Heart right ventricle (tissue), 16 donors: ENCODE measurements around the gene CLN3. TPM values are rescaled to one million over a fixed set of nuclear protein-coding genes. Genes with fewer than 3 reads are reported as not detected.
"Not testable (repeated sequence)": the region's sequence is repeated elsewhere in the genome, so short reads cannot be mapped to it uniquely, and the experiment has no call there.

Experiments
- ATAC-seq, 8 donors: fragments of 200-7000 bp; cut with Tn5 transposase; one replicate each; pipeline ENCODE4 v1.9.1; 2020; ENCODE audit warnings: mild to moderate bottlenecking in 8 of 8, moderate library complexity in 8 of 8, moderate number of reproducible peaks in 1 of 8
- DNase-seq, 2 donors: peaks; one replicate each; pipeline ENCODE4 v3.0.0-alpha.2; 2020
- H3K27ac ChIP-seq, 10 donors: fragments of 200-600 bp; sonication (generic) in 2 of 10; one replicate each; pipeline versions ENCODE4 v1.5.0 to v1.8.0; 2020 to 2022; ENCODE audit warnings: mild to moderate bottlenecking in 3 of 10
- H3K27me3 ChIP-seq, 7 donors: fragments of 200-600 bp; one replicate each; pipeline ENCODE4 v1.8.0; 2021 to 2022; ENCODE audit warnings: mild to moderate bottlenecking in 2 of 7
- H3K36me3 ChIP-seq, 9 donors: fragments of 200-600 bp; sonication (generic) in 1 of 9; one replicate each; pipeline versions ENCODE4 v1.5.0 to v1.8.0; 2020 to 2022; ENCODE audit warnings: mild to moderate bottlenecking in 2 of 9
- H3K4me1 ChIP-seq, 9 donors: fragments of 200-600 bp; sonication (generic) in 1 of 9; one replicate each; pipeline versions ENCODE4 v1.5.0 to v1.8.0; 2020 to 2022; ENCODE audit warnings: mild to moderate bottlenecking in 4 of 9
- H3K4me3 ChIP-seq, 10 donors: fragments of 200-600 bp; sonication (generic) in 2 of 10; one replicate each; pipeline versions ENCODE4 v1.5.0 to v1.8.0; 2020 to 2022; ENCODE audit warnings: mild to moderate bottlenecking in 7 of 10, moderate library complexity in 2 of 10
- H3K9me3 ChIP-seq, 11 donors: fragments of 200-600 bp in 10 of 11; sonication (generic) in 2 of 11; one replicate each; pipeline versions ENCODE4 v1.5.0 to v1.8.0; 2013 to 2022; ENCODE audit warnings: mild to moderate bottlenecking in 2 of 11, control low read depth in 1 of 11, moderate library complexity in 1 of 11
- WGBS, 2 donors: extraction: QIAGEN DNeasy Blood & Tissue Kit; methylation state at CpG; one replicate each; pipeline ENCODE4 v1.1.7; 2013; ENCODE audit warnings: inconsistent platforms in 1 of 2; 5-methylcytosine and 5-hydroxymethylcytosine counted together
- intact Hi-C, 10 donors: fragments of 100-400 bp; cut with DNase I; formaldehyde crosslinking; loops; one replicate each; pipeline versions ENCODE4 v1.11.1 to v1.14.2; 2022
- polyA plus RNA-seq, 2 donors: library from polyadenylated mRNA; stranded (reverse); fragments of 200-250 nt; gene quantifications; one replicate each; pipeline ENCODE4 v1.2.3, GENCODE V29; 2013
- total RNA-seq, 10 donors: library from RNA; stranded (reverse); fragmentation: NEBNext Ultra II Directional in 3 of 10; extraction: Animal tissue kit (Norgen Biotek cat#: 25700) in 3 of 10; gene quantifications; one replicate each; pipeline versions ENCODE4 v1.2.1 to v1.2.4, GENCODE V29; 2021 to 2023
- TF ChIP-seq, protein P1 (sequence below), 9 donors: fragments of 200-600 bp; sonication (generic) in 2 of 9; IDR thresholded peaks; one replicate each; pipeline versions ENCODE4 v1.5.0 to v1.8.0; 2021 to 2022; ENCODE audit warnings: antibody characterized with exemption in 9 of 9, mild to moderate bottlenecking in 5 of 9, moderate library complexity in 1 of 9
- donor health status: Arrhythmogenic right ventricular cardiomyopathy.
- donor health status: ischemic (EF 13 %, LVEDD 7.1; RV severe dilation, severe dysfunction).
- donor health status: healthy with polysubstance abuse.
- donor health status: DM: no; HTN: yes; CAD: no.
- donor health status: DM: no; HTN: no; CAD: no.
- donor health status: ischemic (EF 25% LVEDD 6.9; RV normal size, moderate dysfunction).
- donor health status: ischemic (EF 25% LVEDD 5.7; RV mildly dilated, moderate dysfunction).
- donor health status: healthy.
- donor health status: DM: yes; HTN: yes; CAD: no.
- donor health status: Ischemic cardiomyopathy.
- donor health status: ischemic (EF 35%, LVEDD 5.7; RV mildly dilated, moderate dysfunction).
- donor health status: nonischemic (EF 11% LVEDD 7.7; RV severe dilation, severe dysfunction).
- donor health status: DM: yes; HTN: yes; CAD: no.
- donor health status: PGD.
- donor health status: ischemic (EF 29% LVEDD 5.4; RV normal size, mild dysfunction).
- donor health status: nonischemic (EF 23%, LVEDD 6.1; RV moderate dilation, normal function).

Gene CLN3
- total and polyA plus RNA-seq, 12 donors = 6.5 to 21.2 (median 10.8) TPM

DNA sequence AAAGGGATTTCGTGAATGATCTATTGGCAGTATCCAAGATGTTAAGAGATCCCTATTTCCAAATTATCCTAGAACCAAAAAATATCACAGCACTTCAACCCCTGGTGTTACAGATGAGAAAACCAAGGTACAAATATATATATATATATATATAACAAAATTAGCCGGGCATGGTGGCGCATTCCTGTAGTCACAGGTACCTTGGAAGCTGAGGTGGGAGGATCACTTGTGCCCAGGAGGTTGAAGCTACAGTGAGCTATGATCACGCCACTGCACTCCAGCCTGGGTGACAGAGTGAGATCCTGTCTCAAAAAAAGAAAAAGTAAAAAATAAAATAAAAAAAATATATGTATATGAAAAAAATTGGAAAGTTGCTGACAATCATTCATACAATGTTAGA, 637 bp upstream of the CLN3 start:
- ATAC-seq (no peak), DNase-seq (no peak)
- Histone ChIP-seq H3K27ac (peak overlapping the region in 9 of 10 donors; percentile 94 to 99 (median 96)), H3K27me3 (peaks cover 0 to 3% (median 0%) of the 10 kb centered on the region in 7 donors), H3K4me1 (peaks cover 0 to 52% (median 14%) of the 10 kb centered on the region in 9 donors), H3K36me3 (peaks cover 0 to 27% (median 7%) of the 10 kb centered on the region in 9 donors), H3K9me3 (no peaks in the 10 kb centered on the region), H3K4me3 (peak overlapping the region in 9 of 10 donors; percentile 63 to 100 (median 92))
- intact Hi-C loops = loop anchor here in 5 of 10 donors (1.0 to 10.0 kb wide), 5 partner anchors 45 to 125 kb away; partner anchors contain the start of genes SGF29 (in 3 of the 5) and NUPR1 (in 2 of the 5)
- 51 to 60% methylated on average over 4 of the region's 4 CpGs for WGBS, 2 donors
- TF ChIP-seq, protein P1, sequence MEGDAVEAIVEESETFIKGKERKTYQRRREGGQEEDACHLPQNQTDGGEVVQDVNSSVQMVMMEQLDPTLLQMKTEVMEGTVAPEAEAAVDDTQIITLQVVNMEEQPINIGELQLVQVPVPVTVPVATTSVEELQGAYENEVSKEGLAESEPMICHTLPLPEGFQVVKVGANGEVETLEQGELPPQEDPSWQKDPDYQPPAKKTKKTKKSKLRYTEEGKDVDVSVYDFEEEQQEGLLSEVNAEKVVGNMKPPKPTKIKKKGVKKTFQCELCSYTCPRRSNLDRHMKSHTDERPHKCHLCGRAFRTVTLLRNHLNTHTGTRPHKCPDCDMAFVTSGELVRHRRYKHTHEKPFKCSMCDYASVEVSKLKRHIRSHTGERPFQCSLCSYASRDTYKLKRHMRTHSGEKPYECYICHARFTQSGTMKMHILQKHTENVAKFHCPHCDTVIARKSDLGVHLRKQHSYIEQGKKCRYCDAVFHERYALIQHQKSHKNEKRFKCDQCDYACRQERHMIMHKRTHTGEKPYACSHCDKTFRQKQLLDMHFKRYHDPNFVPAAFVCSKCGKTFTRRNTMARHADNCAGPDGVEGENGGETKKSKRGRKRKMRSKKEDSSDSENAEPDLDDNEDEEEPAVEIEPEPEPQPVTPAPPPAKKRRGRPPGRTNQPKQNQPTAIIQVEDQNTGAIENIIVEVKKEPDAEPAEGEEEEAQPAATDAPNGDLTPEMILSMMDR (IDR thresholded peaks at IDR 0.05) = no peak

DNA sequence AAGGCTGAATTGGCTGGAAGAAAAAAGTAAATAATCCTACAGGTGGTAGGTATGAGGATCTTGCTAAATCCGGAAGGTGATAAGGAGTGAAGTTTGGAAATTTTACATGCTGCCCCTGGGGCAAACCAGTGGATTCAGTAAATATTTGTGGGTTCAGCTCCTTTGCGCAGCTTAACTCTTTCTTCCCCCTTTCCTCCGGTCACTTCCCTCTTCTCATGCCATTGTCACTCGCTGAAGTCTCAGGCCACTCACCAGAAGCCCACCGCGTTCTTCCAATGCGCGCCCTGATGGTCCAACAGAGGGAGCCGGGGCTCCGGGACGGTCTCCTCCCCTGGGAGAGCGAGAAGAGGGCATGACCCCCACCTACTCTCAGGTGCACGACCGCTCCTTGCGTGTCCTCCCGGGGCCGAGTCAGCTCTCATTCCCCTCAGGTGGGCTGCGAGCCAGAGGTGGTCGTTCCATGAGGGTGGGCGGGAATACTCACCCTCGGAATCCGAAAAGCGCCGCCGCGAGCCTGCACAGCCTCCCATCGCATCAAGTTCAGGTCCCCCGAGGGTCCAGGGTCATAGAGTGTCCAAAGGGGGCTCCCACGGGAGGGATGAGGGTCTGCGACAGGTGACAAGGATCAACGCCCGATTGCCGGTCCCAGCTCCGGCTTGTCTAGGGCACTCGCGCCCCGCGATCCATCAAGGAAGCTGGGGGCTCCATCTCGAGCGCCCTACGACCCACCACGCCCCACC, 474 bp downstream of the CLN3 start:
- ATAC-seq = peak; percentile 21 to 80 (median 69)
- Histone ChIP-seq H3K4me1 (peaks cover 0 to 41% (median 14%) of the 10 kb centered on the region in 9 donors), H3K27me3 (peaks cover 0 to under 1% (median 0%) of the 10 kb centered on the region in 7 donors), H3K27ac (peak overlapping the region; percentile 91 to 99 (median 96)), H3K9me3 (no peaks in the 10 kb centered on the region), H3K36me3 (peaks cover 0 to 38% (median 14%) of the 10 kb centered on the region in 9 donors), H3K4me3 (peak overlapping the region; percentile 63 to 100 (median 94))
- TF ChIP-seq, protein P1 (IDR thresholded peaks at IDR 0.05) = peak in 7 of 9 donors; percentile 19 to 59 (median 47)
- 0 to 1% methylated on average over 40 to 42 of the region's 42 CpGs for WGBS, 2 donors
- intact Hi-C loops = loop anchor here in 5 of 10 donors (2.0 to 10.0 kb wide), 5 partner anchors 46 to 126 kb away; partner anchors contain the start of genes NUPR1 (in 2 of the 5) and SGF29 (in 2 of the 5)
- peak; percentile 45 to 48 for DNase-seq

DNA sequence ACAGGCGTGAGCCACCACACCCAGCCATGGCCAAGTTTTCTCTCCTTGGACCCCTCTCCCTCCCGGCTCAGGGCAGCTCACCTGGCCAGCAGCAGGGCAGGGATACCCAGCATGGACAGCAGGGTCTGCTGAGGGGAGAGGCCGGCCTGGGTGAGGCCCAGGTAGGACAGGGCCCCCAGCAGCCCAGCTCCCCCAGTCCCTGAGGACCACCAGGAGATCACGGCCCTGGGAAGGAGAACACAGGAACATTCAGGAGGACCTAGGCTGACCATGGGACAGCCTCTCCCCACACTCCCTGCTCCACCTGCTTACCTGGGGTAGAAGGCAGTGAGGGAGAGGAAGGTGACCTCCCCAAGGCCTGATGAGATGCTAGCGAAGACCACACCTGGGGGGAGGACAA, 5.6 kb downstream of the CLN3 start:
- Histone ChIP-seq H3K9me3 (no peaks in the 10 kb centered on the region), H3K27me3 (no peaks in the 10 kb centered on the region), H3K27ac (no peak overlapping the region), H3K4me1 (peaks cover 0 to 15% (median 8%) of the 10 kb centered on the region in 9 donors), H3K4me3 (no peak overlapping the region), H3K36me3 (peaks cover 0 to 86% (median 24%) of the 10 kb centered on the region in 9 donors)
- no peak for DNase-seq
- WGBS, 2 donors = 96 to 97% methylated on average over 5 of the region's 5 CpGs
- intact Hi-C loops = loop anchor here in 2 of 10 donors (5.0 to 10.0 kb wide), 2 partner anchors 61 to 439 kb away; partner anchors contain the start of gene RABEP2 (in 1 of the 2)
- ATAC-seq = no peak
- TF ChIP-seq, protein P1 (IDR thresholded peaks at IDR 0.05) = no peak

DNA sequence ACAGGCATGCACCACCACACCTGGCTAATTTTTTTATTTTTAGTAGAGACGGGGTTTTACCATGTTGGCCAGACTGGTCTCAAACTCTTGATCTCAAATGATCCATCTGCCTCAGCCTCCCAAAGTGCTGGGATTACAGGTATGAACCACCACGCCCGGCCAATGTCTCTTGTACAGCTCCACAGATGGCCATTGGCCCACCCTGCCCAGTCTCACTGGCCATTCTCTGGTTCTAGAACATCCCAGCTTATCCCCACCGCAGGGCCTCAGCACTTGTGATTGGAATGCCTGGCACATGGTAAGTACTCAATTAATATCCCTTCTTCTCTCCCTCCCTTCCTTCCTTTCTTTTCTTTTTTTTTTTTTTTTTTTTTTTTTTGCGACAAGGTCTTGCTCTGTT, 8.5 kb downstream of the CLN3 start:
- H3K27me3 ChIP-seq, H3K9me3 ChIP-seq, DNase-seq, H3K27ac ChIP-seq, H3K4me1 ChIP-seq, H3K4me3 ChIP-seq, ATAC-seq: not testable (repeated sequence)
- H3K36me3 ChIP-seq = peaks cover 0 to 97% (median 25%) of the 10 kb centered on the region in 9 donors
- intact Hi-C loops = loop anchor here in 1 of 10 donors (10.0 kb wide), 1 partner anchor 441 kb away; the partner anchor contains the start of gene RABEP2
- 93 to 95% methylated on average over 4 to 5 of the region's 5 CpGs for WGBS, 2 donors
